ENCODE measurements around the gene MAP2K3.

- TF ChIP-seq CTCF (tag by site-specific recombination; IDR thresholded peaks at IDR 0.05) (no peak), REST (tag by site-specific recombination; IDR thresholded peaks at IDR 0.05) (no peak), ZNF629 (tag by site-specific recombination; IDR thresholded peaks at IDR 0.05) (no peak), ZNF596 (tag by site-specific recombination; IDR thresholded peaks at IDR 0.05) (no peak), ZNF544 (tag by site-specific recombination; IDR thresholded peaks at IDR 0.05) (no peak), TSHZ1 (tag by site-specific recombination; IDR thresholded peaks at IDR 0.05; ENCODE audit: borderline replicate concordance) (no peak), ZNF530 (tag by site-specific recombination; IDR thresholded peaks at IDR 0.05; ENCODE audit: low read depth) (no peak), ZNF580 (tag by site-specific recombination; IDR thresholded peaks at IDR 0.05) (no peak), ZNF362 (tag by site-specific recombination; IDR thresholded peaks at IDR 0.05) (no peak), ZBTB48 (tag by site-specific recombination; IDR thresholded peaks at IDR 0.05) (no peak), MEIS1 (CRISPR knock-in tag; IDR thresholded peaks at IDR 0.05; ENCODE audit: borderline replicate concordance) (no peak)
Measured at GRCh38 chr17:21295036-21295952, 10.8 kb downstream of the MAP2K3 start.

Measured in HEK293 (cell line).